OCI-LY7 (cell line): ENCODE measurements around the gene PLD5. TPM values are rescaled to one million over a fixed set of nuclear protein-coding genes. Genes with fewer than 3 reads are reported as not detected.

Experiments
- BruUV-seq: library from RNA; stranded (reverse); fragments of 400-500 nt; replicated peaks from 2 replicates; lab custom pipeline; 2021; lab: Mats Ljungman, UMichigan
- CTCF ChIA-PET: fragments of 300-600 bp; sonication (Branson Sonifier 250); formaldehyde crosslinking; loops from one replicate; lab custom pipeline; 2022; ENCODE audit warnings: antibody characterized with exemption; ENCODE audit not compliant: unreplicated experiment; lab: Charles Lee
- POLR2A ChIA-PET: fragments of 300-600 bp; sonication (Branson Sonifier 250); formaldehyde crosslinking; loops from one replicate; lab custom pipeline; 2022; ENCODE audit warnings: antibody characterized with exemption; lab: Charles Lee
- DNase-seq: peaks from one replicate; pipeline ENCODE4 v3.0.0-alpha.2; 2015; ENCODE audit warnings: low spot score
- H2AFZ ChIP-seq: fragments of 200-600 bp; sonication (generic), shearing (Covaris generic); 2 replicates; pipeline ENCODE4 v1.6.1; 2014; ENCODE audit warnings: mild to moderate bottlenecking, antibody characterized with exemption, low read length, moderate library complexity
- H3K27ac ChIP-seq: fragments of 200-600 bp; sonication (generic); 2 replicates; pipeline ENCODE4 v1.5.1; 2014; ENCODE audit warnings: mixed run types, low read depth, mild to moderate bottlenecking, moderate library complexity, low read length, inconsistent platforms; ENCODE audit not compliant: poor library complexity, severe bottlenecking
- H3K36me3 ChIP-seq: fragments of 200-600 bp; sonication (generic); 2 replicates; pipeline ENCODE4 v1.6.1; 2014; ENCODE audit warnings: mild to moderate bottlenecking, antibody characterized with exemption, low read length, moderate library complexity, mixed read lengths; ENCODE audit not compliant: insufficient read depth
- H3K4me1 ChIP-seq: fragments of 200-600 bp; sonication (generic); 2 replicates; pipeline ENCODE4 v1.5.1; 2014; ENCODE audit warnings: mild to moderate bottlenecking, low read length; ENCODE audit not compliant: insufficient read depth, poor library complexity, severe bottlenecking
- H3K4me2 ChIP-seq: fragments of 200-600 bp; sonication (generic); 2 replicates; pipeline ENCODE4 v1.6.1; 2014; ENCODE audit warnings: mild to moderate bottlenecking, low read length
- H3K4me3 ChIP-seq: fragments of 200-600 bp; sonication (generic); 2 replicates; pipeline ENCODE4 v1.5.1; 2014; ENCODE audit warnings: mild to moderate bottlenecking, low read depth, low read length; ENCODE audit not compliant: poor library complexity, severe bottlenecking
- H3K79me2 ChIP-seq: fragments of 200-600 bp; sonication (generic); 2 replicates; pipeline ENCODE4 v1.6.1; 2016; ENCODE audit warnings: low read depth, mild to moderate bottlenecking, low read length, moderate library complexity, mixed read lengths; ENCODE audit not compliant: insufficient read depth
- H3K9me2 ChIP-seq: fragments of 200-600 bp; sonication (generic); 2 replicates; pipeline ENCODE4 v1.6.1; 2016; ENCODE audit warnings: mild to moderate bottlenecking, low read length, mixed read lengths; ENCODE audit not compliant: insufficient read depth
- H3K9me3 ChIP-seq: fragments of 200-600 bp; sonication (generic); 2 replicates; pipeline ENCODE4 v1.6.1; 2014; ENCODE audit warnings: mild to moderate bottlenecking, mixed run types, low read length, mixed read lengths
- H4K20me1 ChIP-seq: fragments of 200-600 bp; sonication (generic); 2 replicates; pipeline ENCODE4 v1.6.1; 2014; ENCODE audit warnings: mild to moderate bottlenecking, antibody characterized with exemption, low read length, moderate library complexity, mixed read lengths; ENCODE audit not compliant: insufficient read depth
- CTCF ChIP-seq: fragments of 200-600 bp; sonication (generic); conservative IDR thresholded peaks from 2 replicates; pipeline ENCODE4 v1.5.1; 2014; ENCODE audit warnings: mild to moderate bottlenecking, antibody characterized with exemption, low read length, moderate library complexity, mixed read lengths
- EZH2phosphoT487 ChIP-seq: fragments of 200-600 bp; sonication (generic); IDR thresholded peaks from 2 replicates; pipeline ENCODE4 v1.6.1; 2018; ENCODE audit warnings: low read depth, borderline replicate concordance, mild to moderate bottlenecking, mixed run types, antibody characterized with exemption, low read length, moderate library complexity, mixed read lengths
- intact Hi-C: fragments of 100-400 bp; cut with micrococcal nuclease; formaldehyde crosslinking; loops from one replicate; pipeline ENCODE4 v1.10.0; 2022; ENCODE audit not compliant: unreplicated experiment
- total RNA-seq, 2 experiments: library from RNA; depleted of rRNA in 1 of 2; stranded (reverse); fragments of >200 nt in 1 of 2; shearing (Covaris generic) in 1 of 2; gene quantifications; 2 replicates each; pipeline ENCODE4 v1.2.3, GENCODE V29; 2014 to 2022

Gene PLD5
- total RNA-seq, 2 experiments from 2014 or later, result not detected

- intact Hi-C loops, result no loop called here
- H3K9me2 ChIP-seq, result no peaks in the 10 kb centered on the region
- TF ChIP-seq EZH2phosphoT487 (no peak), CTCF (no peak)
- H3K79me2 ChIP-seq, result no peaks in the 10 kb centered on the region
- no TSS peak for BruUV-seq
- H3K27ac ChIP-seq, result no peak overlapping the region
- POLR2A ChIA-PET, result interaction anchor here (0.6 to 1.1 kb wide), 2 partner anchors 12 to 34 kb away, joined by 3 read pairs; no protein-coding TSS in a partner anchor
- H3K4me1 ChIP-seq, result no peaks in the 10 kb centered on the region
- H3K4me2 ChIP-seq, result no peak overlapping the region
- no peak overlapping the region for H3K4me3 ChIP-seq
- no peaks in the 10 kb centered on the region for H3K36me3 ChIP-seq
- no peaks in the 10 kb centered on the region for H3K9me3 ChIP-seq
- CTCF ChIA-PET, result no interaction called here
- DNase-seq, result no peak
- no peaks in the 10 kb centered on the region for H4K20me1 ChIP-seq
- H2AFZ ChIP-seq, result no peak overlapping the region
Observed at GRCh38 chr1:242440757-242441156, 83.7 kb downstream of the PLD5 start.

- BruUV-seq, result no TSS peak
- no peak for DNase-seq
- no peaks in the 10 kb centered on the region for H3K79me2 ChIP-seq
- H2AFZ ChIP-seq, result no peak overlapping the region
- CTCF ChIA-PET, result no interaction called here
- intact Hi-C loops, result no loop called here
- no peaks in the 10 kb centered on the region for H3K4me1 ChIP-seq
- no peaks in the 10 kb centered on the region for H3K36me3 ChIP-seq
- H3K9me2 ChIP-seq, result no peaks in the 10 kb centered on the region
- H3K4me2 ChIP-seq, result no peak overlapping the region
- TF ChIP-seq CTCF (no peak), EZH2phosphoT487 (no peak)
- POLR2A ChIA-PET, result no interaction called here
- no peak overlapping the region for H3K4me3 ChIP-seq
- no peaks in the 10 kb centered on the region for H4K20me1 ChIP-seq
- H3K9me3 ChIP-seq, result no peaks in the 10 kb centered on the region
- no peak overlapping the region for H3K27ac ChIP-seq
Observed at GRCh38 chr1:242435200-242435599, 89.3 kb downstream of the PLD5 start.

- no TSS peak for BruUV-seq
- ChIA-PET POLR2A (interaction anchor here (0.6 to 1.8 kb wide), 5 partner anchors 8 to 1082 kb away, joined by 3 to 6 read pairs (median 4); no protein-coding TSS in a partner anchor), CTCF (no interaction called here)
Observed at GRCh38 chr1:242432491-242433095, 91.9 kb downstream of the PLD5 start.

More at GRCh38 chr1:242432491-242433095, 91.9 kb downstream of the PLD5 start:
- Histone ChIP-seq H3K4me1 (no peaks in the 10 kb centered on the region), H2AFZ (no peak overlapping the region), H3K79me2 (no peaks in the 10 kb centered on the region), H3K9me2 (no peaks in the 10 kb centered on the region), H4K20me1 (no peaks in the 10 kb centered on the region), H3K27ac (no peak overlapping the region), H3K9me3 (no peaks in the 10 kb centered on the region), H3K4me3 (no peak overlapping the region), H3K36me3 (no peaks in the 10 kb centered on the region), H3K4me2 (no peak overlapping the region)
- DNase-seq, result no peak
- no peak for TF ChIP-seq EZH2phosphoT487
- TF ChIP-seq CTCF, result no peak
- intact Hi-C loops, result no loop called here
